HG02840 (cell line): ENCODE measurements around the gene CRADD.

Source experiments
- ATAC-seq: cut with Tn5 transposase; IDR thresholded peaks from one replicate; pipeline ENCODE4 v1.9.1; 2021; ENCODE audit warnings: mild to moderate bottlenecking, moderate library complexity, moderate number of reproducible peaks; ENCODE audit not compliant: unreplicated experiment, low FRiP score

The CRADD gene

GRCh38 chr12:93802293-93802692 lies 125.1 kb downstream of the CRADD start:
- ATAC-seq: no peak

- ATAC-seq: no peak
Observed at GRCh38 chr12:93802698-93803423, 125.7 kb downstream of the CRADD start.

- ATAC-seq: no peak
Observed at GRCh38 chr12:93803424-93803807, 126.2 kb downstream of the CRADD start.

GRCh38 chr12:93804392-93805179 lies 127.4 kb downstream of the CRADD start:
- ATAC-seq: no peak

GRCh38 chr12:93805736-93806141 lies 128.6 kb downstream of the CRADD start:
- no peak for ATAC-seq

- no peak for ATAC-seq
Observed at GRCh38 chr12:93807354-93807753, 130.2 kb downstream of the CRADD start.

- ATAC-seq: no peak
Observed at GRCh38 chr12:93808169-93808899, 131.2 kb downstream of the CRADD start.

GRCh38 chr12:93812626-93813025 lies 135.5 kb downstream of the CRADD start:
- no peak for ATAC-seq

GRCh38 chr12:93813186-93813585 lies 136.0 kb downstream of the CRADD start:
- no peak for ATAC-seq

GRCh38 chr12:93813972-93814821 lies 137.0 kb downstream of the CRADD start:
- no peak for ATAC-seq

GRCh38 chr12:93818488-93819049 lies 141.4 kb downstream of the CRADD start:
- no peak for ATAC-seq

GRCh38 chr12:93819050-93819491 lies 141.9 kb downstream of the CRADD start:
- ATAC-seq: no peak

GRCh38 chr12:93823616-93824391 lies 146.6 kb downstream of the CRADD start:
- no peak for ATAC-seq

GRCh38 chr12:93824514-93825500 lies 147.6 kb downstream of the CRADD start:
- ATAC-seq: no peak

- no peak for ATAC-seq
Observed at GRCh38 chr12:93825501-93825888, 148.3 kb downstream of the CRADD start.

- ATAC-seq: no peak
Observed at GRCh38 chr12:93825931-93826555, 148.9 kb downstream of the CRADD start.

- no peak for ATAC-seq
Observed at GRCh38 chr12:93827179-93827578, 150.0 kb downstream of the CRADD start.

- ATAC-seq: no peak
Observed at GRCh38 chr12:93827669-93828068, 150.5 kb downstream of the CRADD start.
